AG04450 (cell line): ENCODE measurements around the gene PMP22. TPM values are rescaled to one million over a fixed set of nuclear protein-coding genes. Genes with fewer than 3 reads are reported as not detected.

Experiments used
- CTCF ChIA-PET: fragments of 300-600, 350-600 bp; formaldehyde crosslinking; extraction: SDS; loops from one replicate; lab custom pipeline; 2022; ENCODE audit warnings: antibody characterized with exemption, inconsistent platforms; lab: Charles Lee
- POLR2A ChIA-PET: fragments of 350-600 bp; formaldehyde crosslinking; extraction: SDS; loops from one replicate; lab custom pipeline; 2021; ENCODE audit warnings: antibody characterized with exemption, inconsistent platforms; lab: Yijun Ruan, JAX
- DNase-seq: peaks from one replicate; pipeline ENCODE4 v3.0.0-alpha.2; 2011; ENCODE audit warnings: low read depth, low spot score
- H3K27ac ChIP-seq: one replicate; pipeline ENCODE4 v1.5.1; 2012; ENCODE audit warnings: low read depth, low read length, control low read depth
- H3K27me3 ChIP-seq: one replicate; pipeline ENCODE4 v1.6.0; 2012; ENCODE audit warnings: low read length; ENCODE audit not compliant: control insufficient read depth, insufficient read depth
- H3K4me3 ChIP-seq: 2 replicates; pipeline ENCODE4 v1.5.1; 2011; ENCODE audit warnings: mild to moderate bottlenecking, low read depth, low read length, control low read depth
- H3K9me3 ChIP-seq: 2 replicates; pipeline ENCODE4 v1.5.1; 2012; ENCODE audit warnings: low read length; ENCODE audit not compliant: control insufficient read depth, insufficient read depth
- polyA plus RNA-seq: library from polyadenylated mRNA; depleted of rRNA; stranded (reverse); fragments of >200 nt; gene quantifications from 2 replicates; pipeline ENCODE4 v1.2.3, GENCODE V29; 2011
- TF ChIP-seq, protein P1 (sequence below): IDR thresholded peaks from 2 replicates; pipeline ENCODE4 v1.5.1; 2011; ENCODE audit warnings: low read depth, low read length, control low read depth, inconsistent platforms

The PMP22 gene
- polyA plus RNA-seq, 1 experiment, result 204 TPM

DNA sequence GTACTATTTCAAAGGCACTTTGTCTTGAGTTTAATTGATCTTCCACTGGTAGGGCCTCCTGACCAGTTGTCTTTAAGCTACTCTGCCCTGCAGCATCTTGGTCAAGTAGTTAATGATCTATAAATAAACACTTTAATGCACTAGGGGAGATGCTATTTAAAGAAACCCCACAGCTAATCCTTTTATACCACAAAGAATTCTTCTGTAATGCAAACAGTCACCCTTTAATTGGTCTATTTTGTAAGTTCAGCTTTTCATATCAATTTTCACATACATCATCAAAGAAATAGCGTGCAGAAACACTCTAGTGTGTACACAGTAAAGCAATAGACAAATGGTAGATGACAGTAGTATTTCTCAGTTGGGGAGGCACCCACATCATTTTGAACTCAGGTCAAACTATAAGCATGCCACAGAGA lies 70.3 kb downstream of the PMP22 start:
- peaks cover 11% of the 10 kb centered on the region; the same call in 1 of the 2 replicates for H3K9me3 ChIP-seq
- H3K4me3 ChIP-seq, result no peak overlapping the region
- TF ChIP-seq, protein P1, sequence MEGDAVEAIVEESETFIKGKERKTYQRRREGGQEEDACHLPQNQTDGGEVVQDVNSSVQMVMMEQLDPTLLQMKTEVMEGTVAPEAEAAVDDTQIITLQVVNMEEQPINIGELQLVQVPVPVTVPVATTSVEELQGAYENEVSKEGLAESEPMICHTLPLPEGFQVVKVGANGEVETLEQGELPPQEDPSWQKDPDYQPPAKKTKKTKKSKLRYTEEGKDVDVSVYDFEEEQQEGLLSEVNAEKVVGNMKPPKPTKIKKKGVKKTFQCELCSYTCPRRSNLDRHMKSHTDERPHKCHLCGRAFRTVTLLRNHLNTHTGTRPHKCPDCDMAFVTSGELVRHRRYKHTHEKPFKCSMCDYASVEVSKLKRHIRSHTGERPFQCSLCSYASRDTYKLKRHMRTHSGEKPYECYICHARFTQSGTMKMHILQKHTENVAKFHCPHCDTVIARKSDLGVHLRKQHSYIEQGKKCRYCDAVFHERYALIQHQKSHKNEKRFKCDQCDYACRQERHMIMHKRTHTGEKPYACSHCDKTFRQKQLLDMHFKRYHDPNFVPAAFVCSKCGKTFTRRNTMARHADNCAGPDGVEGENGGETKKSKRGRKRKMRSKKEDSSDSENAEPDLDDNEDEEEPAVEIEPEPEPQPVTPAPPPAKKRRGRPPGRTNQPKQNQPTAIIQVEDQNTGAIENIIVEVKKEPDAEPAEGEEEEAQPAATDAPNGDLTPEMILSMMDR, result no peak
- peaks cover 3% of the 10 kb centered on the region for H3K27me3 ChIP-seq
- no peak for DNase-seq
- POLR2A ChIA-PET, result no interaction called here
- CTCF ChIA-PET, result interaction anchor here (1.2 kb wide), 1 partner anchor 19 kb away, joined by 3 read pairs; no protein-coding TSS in a partner anchor
- no peak overlapping the region for H3K27ac ChIP-seq

DNA sequence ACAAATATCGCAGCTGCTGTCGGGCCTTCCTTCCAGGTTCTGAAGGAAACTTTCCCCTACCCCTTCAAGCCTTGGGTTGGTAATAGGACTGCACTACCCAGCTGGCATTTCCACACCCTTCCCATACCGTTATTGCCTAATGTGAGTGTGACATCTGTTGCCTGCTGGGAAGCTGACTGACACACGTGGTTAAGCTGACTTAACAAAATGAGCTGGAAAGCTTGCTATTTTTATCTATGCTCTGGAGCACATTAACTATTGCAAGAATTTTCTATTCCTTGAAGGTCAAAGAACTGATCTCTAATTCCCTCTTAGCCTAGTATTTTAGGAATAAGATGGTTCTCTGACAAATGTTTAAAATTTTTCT lies 79.5 kb downstream of the PMP22 start:
- DNase-seq, result no peak
- no peaks in the 10 kb centered on the region for H3K9me3 ChIP-seq
- ChIA-PET CTCF (interaction anchor here (1.2 kb wide), 1 partner anchor 15 kb away, joined by 7 read pairs; no protein-coding TSS in a partner anchor), POLR2A (interaction anchor here (0.6 kb wide), 1 partner anchor 828 kb away, joined by 3 read pairs; no protein-coding TSS in a partner anchor)
- no peak overlapping the region for H3K27ac ChIP-seq
- TF ChIP-seq, protein P1, result no peak
- no peak overlapping the region for H3K4me3 ChIP-seq
- H3K27me3 ChIP-seq, result peaks cover 16% of the 10 kb centered on the region

DNA sequence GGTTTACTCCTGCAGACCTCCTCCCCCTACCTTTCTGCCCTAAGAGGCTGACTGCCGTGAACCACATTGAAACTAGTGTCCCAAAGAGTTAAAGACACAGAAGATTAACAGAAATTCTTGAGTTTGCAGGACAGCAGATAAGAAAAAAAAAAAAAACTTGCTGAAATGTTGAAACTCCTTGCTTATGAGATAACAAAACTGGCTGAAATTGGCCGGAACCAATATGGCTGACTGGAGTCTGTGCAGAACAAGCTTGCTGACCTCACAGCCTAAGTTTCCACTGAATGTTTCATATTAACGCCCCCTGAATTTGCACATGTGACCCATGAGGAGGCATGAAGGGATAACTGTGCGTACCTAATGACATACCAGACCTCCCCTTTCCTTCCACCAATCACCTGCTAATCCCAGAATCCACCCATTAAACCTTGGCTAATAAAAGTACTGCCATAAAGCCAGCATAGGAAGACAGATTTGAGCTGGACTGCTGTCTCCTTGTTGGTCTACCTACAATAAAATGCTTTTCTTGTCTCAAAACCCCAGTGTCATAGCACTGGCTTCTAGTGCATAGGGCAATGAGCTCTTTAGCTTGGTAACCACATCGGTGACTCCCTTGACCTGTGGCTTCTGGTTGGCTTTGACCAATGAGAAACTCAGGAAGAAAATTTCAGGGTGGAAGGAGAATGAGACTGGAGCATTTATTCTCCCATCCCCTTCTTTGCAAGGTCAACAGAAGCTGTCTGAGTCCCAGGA lies 80.1 kb downstream of the PMP22 start:
- no peak overlapping the region for H3K4me3 ChIP-seq
- no peaks in the 10 kb centered on the region for H3K9me3 ChIP-seq
- no peak overlapping the region for H3K27ac ChIP-seq
- ChIA-PET POLR2A (no interaction called here), CTCF (interaction anchor here (1.2 kb wide), 1 partner anchor 14 kb away, joined by 7 read pairs; no protein-coding TSS in a partner anchor)
- peaks cover 16% of the 10 kb centered on the region for H3K27me3 ChIP-seq
- DNase-seq, result no peak
- TF ChIP-seq, protein P1, result no peak

DNA sequence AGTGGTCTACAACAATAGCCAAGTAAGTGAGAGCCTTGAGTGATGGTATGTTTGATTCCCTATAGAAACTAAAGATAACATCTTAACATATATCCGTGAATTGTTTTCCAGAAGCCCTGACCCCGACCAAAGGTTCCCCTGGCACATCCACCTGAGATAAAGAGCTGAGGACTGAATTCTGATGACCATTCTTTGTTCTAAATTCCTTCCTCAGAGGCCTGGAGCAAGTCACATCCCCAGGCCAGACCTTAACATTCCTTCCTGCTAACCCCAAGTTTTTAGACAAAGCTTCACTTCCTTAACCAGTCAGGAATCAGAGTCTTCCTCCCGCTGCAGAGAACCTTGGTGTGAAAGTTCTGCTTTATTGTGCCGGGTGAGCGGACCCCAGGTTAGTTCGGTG lies 83.3 kb downstream of the PMP22 start:
- H3K27ac ChIP-seq, result no peak overlapping the region
- POLR2A ChIA-PET, result no interaction called here
- H3K4me3 ChIP-seq, result no peak overlapping the region
- TF ChIP-seq, protein P1, result no peak
- peaks cover 16% of the 10 kb centered on the region for H3K27me3 ChIP-seq
- H3K9me3 ChIP-seq, result no peaks in the 10 kb centered on the region
- CTCF ChIA-PET, result interaction anchor here (2.8 kb wide), 1 partner anchor 10 kb away, joined by 13 read pairs; no protein-coding TSS in a partner anchor
- DNase-seq, result no peak

GRCh38 chr17:15181333-15181732 lies 83.8 kb downstream of the PMP22 start:
- peaks cover 19% of the 10 kb centered on the region for H3K27me3 ChIP-seq
- H3K9me3 ChIP-seq, result no peaks in the 10 kb centered on the region
- H3K4me3 ChIP-seq, result no peak overlapping the region
- DNase-seq, result no peak
- CTCF ChIA-PET, result interaction anchor here (0.7 to 2.8 kb wide), 2 partner anchors 10 to 32 kb away, joined by 6 to 13 read pairs; no protein-coding TSS in a partner anchor
- H3K27ac ChIP-seq, result no peak overlapping the region
- TF ChIP-seq, protein P1, result no peak
- POLR2A ChIA-PET, result no interaction called here
